ENCODE results near the gene CRYAB.

DNA sequence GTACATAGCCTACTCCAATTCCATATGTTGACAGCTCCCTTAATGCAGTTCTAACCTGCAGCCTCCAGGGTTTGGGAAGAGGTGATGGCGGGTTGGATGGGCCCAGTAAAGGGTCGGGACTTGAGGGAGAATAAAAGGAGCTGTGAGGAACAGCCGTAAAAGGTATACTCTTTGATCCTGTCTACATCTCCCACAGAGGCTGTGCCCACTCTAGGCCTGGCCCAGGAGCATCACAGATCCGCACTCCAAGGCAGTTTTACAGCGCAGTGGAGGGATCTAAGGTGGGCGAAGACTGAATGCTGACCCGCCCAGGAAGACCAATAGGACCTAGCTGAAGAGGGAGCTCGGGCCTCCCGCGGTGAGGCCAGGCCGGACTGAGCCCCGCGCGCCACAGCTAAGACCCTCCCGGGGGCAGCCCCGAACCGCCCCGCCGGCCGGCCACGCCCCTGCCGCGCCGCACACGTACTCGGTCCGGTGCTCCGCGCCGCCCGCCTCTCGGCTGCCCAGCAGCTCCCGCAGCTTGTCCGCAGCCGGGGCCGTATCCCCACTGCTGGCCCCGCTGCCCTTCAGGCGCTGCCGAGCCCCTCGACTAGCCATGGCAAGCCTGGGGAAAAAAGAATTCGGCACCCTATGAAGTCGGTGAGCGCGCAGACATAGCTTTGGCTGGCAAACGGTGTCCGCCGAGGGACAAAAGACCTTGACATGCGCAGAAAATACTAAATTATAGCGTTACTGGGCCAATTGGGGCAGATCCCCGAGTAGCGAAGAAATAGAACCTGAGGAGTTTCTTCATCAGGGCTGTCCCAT lies 40.5 kb downstream of the CRYAB start, which contains the start of gene ALG9:
- TF ChIP-seq EZH2 (IDR thresholded peaks at IDR 0.05) (no peak), EZH2phosphoT487 (IDR thresholded peaks at IDR 0.05) (no peak)
- TF ChIP-seq, protein P1, sequence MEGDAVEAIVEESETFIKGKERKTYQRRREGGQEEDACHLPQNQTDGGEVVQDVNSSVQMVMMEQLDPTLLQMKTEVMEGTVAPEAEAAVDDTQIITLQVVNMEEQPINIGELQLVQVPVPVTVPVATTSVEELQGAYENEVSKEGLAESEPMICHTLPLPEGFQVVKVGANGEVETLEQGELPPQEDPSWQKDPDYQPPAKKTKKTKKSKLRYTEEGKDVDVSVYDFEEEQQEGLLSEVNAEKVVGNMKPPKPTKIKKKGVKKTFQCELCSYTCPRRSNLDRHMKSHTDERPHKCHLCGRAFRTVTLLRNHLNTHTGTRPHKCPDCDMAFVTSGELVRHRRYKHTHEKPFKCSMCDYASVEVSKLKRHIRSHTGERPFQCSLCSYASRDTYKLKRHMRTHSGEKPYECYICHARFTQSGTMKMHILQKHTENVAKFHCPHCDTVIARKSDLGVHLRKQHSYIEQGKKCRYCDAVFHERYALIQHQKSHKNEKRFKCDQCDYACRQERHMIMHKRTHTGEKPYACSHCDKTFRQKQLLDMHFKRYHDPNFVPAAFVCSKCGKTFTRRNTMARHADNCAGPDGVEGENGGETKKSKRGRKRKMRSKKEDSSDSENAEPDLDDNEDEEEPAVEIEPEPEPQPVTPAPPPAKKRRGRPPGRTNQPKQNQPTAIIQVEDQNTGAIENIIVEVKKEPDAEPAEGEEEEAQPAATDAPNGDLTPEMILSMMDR (IDR thresholded peaks at IDR 0.05), result peak; percentile 35
